ENCODE measurements around the gene SLC44A4. TPM values are rescaled to one million over a fixed set of nuclear protein-coding genes. Genes with fewer than 3 reads are reported as not detected.
"Not testable (repeated sequence)": the region's sequence is repeated elsewhere in the genome, so short reads cannot be mapped to it uniquely, and the experiment has no call there.

Gene SLC44A4
- polyA plus RNA-seq, 4 donors, result 44.2 to 55.2 (median 44.7) TPM

DNA sequence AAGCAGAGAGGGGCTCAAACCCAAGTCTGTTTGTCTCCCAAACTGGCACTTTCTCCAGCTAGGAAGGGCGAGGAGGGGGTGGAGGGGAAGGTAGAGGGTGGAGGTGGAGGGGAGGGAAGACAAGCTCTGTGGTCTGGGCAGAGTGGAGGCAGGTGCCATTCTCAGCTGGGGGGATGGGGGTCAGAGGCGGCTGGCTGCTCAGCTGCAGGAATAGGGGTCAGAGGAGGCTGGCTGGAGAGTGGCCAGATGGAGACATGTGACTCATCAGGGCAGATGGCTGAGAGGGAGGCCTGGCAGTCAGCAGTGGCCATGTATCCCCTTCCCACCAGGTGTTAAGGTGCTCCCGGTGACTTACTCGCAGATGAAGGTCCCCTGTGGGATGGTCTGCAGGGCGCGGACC is 3.5 kb upstream of the SLC44A4 start:
- DNase-seq (ENCODE audit: low read depth in 4 of 4, low spot score in 3 of 4), result no peak

GRCh38 chr6:31881136-31881859 is 2.5 kb upstream of the SLC44A4 start:
- no peak for DNase-seq (ENCODE audit: low read depth in 4 of 4, low spot score in 3 of 4)

DNA sequence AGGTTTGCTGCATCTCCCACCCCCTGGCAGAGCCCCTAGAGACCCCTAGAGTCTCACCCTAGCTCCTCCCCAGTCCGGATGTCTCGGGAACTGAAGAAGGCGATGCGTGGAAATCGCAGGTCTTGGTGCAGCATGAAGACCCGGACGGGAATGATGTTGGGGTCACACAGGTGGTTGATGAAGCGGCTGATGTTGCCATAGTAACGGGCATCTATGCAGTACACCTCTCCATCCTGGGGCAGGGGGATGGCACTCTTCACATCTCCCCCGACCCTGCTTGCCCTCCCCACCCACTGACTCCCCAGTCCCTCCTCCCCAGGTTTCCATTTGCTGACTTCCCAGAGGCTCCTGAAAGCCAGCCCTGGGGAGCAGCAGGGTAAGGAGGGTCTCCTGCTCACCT is 1.8 kb upstream of the SLC44A4 start:
- DNase-seq (ENCODE audit: low read depth in 4 of 4, low spot score in 3 of 4), result no peak

DNA sequence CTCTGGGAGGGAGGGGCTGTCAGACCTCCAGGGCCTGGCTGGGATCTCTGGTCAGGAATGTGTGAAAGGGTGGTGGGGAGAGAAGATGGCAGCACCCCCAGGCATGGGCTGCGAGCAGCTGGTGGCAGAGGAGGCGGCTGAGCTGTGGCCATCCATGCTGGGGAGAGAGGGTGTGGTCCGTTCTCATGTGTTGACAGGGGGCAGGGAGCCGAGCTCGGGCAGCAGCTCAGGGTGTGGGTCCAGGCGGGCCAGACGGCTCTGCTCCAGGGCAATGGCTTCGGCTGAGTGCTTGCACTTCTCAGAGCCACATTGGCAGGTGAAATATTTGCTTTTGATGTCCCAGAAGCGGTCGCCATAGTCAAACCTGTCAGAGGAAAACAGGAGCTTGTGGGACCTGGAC is 1.1 kb upstream of the SLC44A4 start:
- no peak for DNase-seq (ENCODE audit: low read depth in 4 of 4, low spot score in 3 of 4)

GRCh38 chr6:31879143-31879542 is 346 bp upstream of the SLC44A4 start:
- DNase-seq (ENCODE audit: low read depth in 4 of 4, low spot score in 3 of 4), result no peak

GRCh38 chr6:31878222-31878621 is 575 bp downstream of the SLC44A4 start:
- DNase-seq (ENCODE audit: low read depth in 4 of 4, low spot score in 3 of 4), result no peak

GRCh38 chr6:31877651-31878161 is 1.1 kb downstream of the SLC44A4 start:
- DNase-seq (ENCODE audit: low read depth in 4 of 4, low spot score in 3 of 4), result no peak

DNA sequence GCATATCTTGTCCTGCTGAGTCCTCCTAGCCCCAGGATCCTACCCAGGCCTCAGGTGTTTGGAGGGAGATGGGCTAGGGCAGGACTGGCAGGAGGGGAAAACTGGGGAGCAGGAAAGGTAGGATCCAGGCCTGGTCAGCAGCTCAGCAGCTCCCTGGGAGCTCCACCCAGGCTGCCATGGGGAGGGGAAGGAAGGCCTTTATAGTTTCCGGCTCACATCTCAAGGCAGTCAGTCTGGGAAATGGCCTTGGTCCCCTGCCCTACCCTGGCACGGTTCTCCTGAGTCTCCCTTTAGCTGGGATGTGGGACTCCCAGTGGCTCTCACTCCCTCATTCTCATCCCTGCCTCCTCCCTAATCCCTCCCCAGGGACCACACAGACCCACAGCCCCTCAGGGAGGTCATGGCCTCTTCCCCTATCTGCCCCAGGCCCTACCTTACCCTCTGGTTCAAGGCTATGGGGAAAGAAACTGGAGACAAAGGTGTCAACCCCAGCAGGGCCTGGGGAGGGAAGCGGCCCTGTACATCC is 1.6 kb downstream of the SLC44A4 start:
- no peak for DNase-seq (ENCODE audit: low read depth in 4 of 4, low spot score in 3 of 4)

GRCh38 chr6:31876357-31876756 is 2.4 kb downstream of the SLC44A4 start:
- no peak for DNase-seq (ENCODE audit: low read depth in 4 of 4, low spot score in 3 of 4)

- no peak for DNase-seq (ENCODE audit: low read depth in 4 of 4, low spot score in 3 of 4)
Measured at GRCh38 chr6:31875877-31876276, 2.9 kb downstream of the SLC44A4 start.

DNA sequence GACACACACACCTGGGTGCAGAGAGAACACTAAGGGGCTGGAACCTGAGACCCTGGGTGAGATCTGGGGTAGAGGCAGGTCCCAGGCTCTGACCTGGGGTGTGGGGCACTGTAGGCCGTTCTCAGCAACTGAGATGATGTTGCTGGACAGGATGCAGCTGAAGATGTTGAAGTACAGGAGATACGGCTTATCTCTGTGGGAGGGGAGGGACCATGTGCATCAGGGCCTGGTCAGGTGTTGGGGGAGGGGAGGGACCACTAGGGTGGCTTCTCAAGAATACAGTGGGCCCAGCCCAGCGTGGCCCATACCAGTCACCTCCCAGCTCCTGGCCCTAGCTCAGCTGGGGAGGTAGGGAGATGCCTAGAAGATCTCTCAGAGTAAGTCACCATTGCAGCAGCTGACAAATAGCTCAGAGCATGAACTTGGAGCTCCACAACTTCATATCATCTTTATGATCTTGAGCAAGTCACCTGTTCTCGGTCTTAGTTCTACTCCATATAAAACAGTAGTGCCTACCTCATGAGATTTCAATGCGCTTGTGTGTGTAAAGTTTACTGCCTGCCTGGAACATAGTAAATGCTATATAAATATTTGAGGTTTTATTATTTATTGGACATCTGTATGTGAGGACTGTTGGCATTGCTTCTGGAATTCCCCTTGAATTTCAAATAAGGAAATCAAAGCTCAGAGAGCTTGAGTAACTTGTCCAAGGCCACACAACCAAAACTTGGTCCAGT is 3.8 kb downstream of the SLC44A4 start:
- no peak for DNase-seq (ENCODE audit: low read depth in 4 of 4, low spot score in 3 of 4)

GRCh38 chr6:31874084-31874670 is 4.6 kb downstream of the SLC44A4 start:
- no peak for DNase-seq (ENCODE audit: low read depth in 4 of 4, low spot score in 3 of 4)

DNA sequence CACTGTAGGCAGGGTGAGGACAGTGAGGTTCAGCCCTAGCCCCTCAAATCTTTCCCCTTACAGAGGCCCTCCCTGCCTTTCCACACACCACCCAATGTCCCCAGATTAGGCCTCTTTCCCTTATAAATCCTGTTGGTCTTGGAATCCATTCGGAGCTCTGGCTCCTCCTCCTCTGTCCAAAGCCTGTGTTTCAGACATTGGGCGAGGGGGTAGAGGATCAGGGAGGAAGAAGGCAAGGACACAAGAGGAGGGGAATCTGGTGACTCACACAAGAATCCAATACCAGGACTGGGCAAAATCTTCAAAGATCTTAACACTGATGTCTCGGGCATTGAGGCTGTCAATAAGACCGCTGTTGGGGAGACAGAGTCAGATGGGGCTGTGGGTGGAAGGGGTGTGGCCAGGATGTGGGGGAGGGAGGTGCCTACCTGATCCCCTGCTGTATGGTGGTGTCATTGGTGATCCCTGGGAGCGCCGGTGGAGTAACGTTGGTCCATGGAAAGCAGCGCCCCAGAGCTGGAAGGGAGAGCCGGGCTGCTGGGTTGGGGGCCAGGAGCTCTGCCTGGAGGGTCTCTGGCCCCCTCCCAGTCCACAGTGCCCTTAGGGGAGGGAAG is 7.6 kb downstream of the SLC44A4 start:
- DNase-seq (ENCODE audit: low read depth in 4 of 4, low spot score in 3 of 4), result no peak

- no peak for DNase-seq (ENCODE audit: low read depth in 4 of 4, low spot score in 3 of 4)
Measured at GRCh38 chr6:31870385-31870921, 8.3 kb downstream of the SLC44A4 start.

DNA sequence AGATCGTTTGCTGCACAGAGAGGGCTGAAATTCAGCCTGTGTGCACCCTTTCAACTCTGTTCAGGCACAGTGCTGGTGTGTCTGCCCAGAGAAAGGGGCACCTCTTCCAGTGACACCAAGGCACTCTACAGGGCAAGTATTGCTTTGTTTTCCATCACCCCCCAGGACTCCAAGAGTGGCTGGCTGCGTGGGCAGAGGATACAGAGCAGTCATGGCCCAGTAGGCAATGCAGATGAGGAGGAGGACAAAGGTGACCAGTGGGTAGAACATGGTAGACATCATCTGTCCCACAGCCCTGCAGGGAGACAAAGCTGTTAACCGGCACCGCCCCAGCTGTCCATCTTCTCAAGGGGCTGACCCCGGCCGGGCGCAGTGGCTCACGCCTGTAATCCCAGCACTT is 9.5 kb downstream of the SLC44A4 start:
- DNase-seq (ENCODE audit: low read depth in 4 of 4, low spot score in 3 of 4), result no peak

DNA sequence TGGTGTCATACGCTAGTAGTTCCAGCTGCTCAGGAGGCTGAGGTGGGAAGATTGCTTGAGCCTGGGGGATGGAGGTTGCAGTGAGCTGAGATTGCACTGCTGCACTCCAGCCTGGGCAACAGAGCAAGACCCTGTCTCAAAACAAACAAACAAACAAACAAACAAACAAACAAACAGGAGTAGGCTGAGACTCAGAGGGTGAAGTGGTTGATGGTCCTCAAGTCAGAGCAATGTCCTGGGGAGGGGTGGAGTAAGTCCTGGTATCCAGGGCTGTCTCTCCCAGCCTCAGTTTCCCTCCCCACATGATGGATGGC is 10.2 kb downstream of the SLC44A4 start:
- not testable (repeated sequence) for DNase-seq (ENCODE audit: low read depth in 4 of 4, low spot score in 3 of 4)

GRCh38 chr6:31865205-31866118 is 13.3 kb downstream of the SLC44A4 start:
- DNase-seq (ENCODE audit: low read depth in 4 of 4, low spot score in 3 of 4), result no peak

DNA sequence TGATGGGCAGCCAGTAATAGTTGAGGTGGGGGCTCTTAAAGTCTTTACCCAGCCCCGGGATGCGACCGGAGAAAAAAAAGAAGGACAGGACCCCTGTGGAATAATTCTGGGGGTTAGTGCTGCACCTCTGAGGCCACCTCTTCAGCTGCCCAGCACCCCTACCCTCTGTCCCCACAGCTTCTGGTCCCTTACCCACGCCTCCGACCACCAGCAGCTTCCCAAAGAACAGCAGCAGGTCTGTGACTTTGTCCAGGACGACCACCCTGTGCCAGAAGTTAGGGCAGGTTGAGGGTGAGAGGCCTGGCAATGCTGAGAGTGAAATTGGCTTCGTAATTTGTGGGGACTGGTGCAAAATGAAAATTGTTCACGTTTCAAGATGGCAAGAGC is 14.0 kb downstream of the SLC44A4 start:
- no peak for DNase-seq (ENCODE audit: low read depth in 4 of 4, low spot score in 3 of 4)

DNA sequence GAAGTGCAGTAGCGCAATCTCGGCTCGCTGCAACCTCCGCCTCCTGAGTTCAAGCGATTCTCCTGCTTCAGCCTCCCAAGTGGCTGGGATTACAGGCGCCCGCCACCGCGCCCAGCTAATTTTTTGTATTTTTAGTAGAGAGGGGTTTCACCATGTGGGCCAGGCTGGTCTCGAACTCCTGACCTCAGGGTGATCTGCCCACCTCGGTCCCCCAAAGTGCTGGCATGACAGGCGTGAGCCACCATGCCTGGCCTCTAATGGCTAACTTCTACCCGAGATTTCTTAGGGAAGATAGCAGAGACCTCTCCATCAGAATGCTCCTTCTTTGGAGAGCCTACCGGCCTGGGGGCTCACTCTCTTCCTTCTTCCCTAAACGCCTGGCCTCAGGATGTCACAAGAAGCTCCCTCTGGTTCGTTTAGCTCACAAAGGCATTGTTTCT is 14.7 kb downstream of the SLC44A4 start:
- DNase-seq (ENCODE audit: low read depth in 4 of 4, low spot score in 3 of 4), result not testable (repeated sequence)
